ENCODE results near the gene SH2D4B.

The SH2D4B gene

DNA sequence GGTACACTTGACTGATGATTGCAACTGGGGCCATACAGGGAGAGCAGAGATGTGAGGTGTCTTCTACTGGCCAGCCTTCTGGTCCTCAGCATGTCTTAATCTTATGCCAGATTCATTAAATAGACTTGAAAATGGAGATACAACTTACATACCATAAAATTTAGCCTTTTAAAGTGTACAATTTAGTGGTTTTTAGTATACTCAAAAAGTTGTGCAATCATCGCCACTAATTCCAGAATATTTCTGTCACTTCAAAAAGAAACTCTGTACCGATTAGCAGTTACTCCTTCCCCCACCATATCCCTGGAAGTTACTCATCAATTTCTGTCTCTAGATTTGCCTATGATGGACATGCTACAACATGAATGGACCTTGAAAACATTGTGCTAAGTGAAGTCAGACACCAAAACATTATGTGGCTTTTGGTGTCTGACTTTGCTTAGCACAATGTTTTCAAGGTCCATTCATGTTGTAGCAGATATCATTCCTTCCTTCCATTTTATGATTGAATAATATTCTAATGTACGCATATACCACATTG lies 53.0 kb downstream of the SH2D4B start:
- DNase-seq (ENCODE audit: low spot score) = no peak

- peak; percentile 45 for DNase-seq (ENCODE audit: low spot score)
These were observed 58.9 kb downstream of the SH2D4B start for GRCh38 chr10:80596391-80597257.

DNA sequence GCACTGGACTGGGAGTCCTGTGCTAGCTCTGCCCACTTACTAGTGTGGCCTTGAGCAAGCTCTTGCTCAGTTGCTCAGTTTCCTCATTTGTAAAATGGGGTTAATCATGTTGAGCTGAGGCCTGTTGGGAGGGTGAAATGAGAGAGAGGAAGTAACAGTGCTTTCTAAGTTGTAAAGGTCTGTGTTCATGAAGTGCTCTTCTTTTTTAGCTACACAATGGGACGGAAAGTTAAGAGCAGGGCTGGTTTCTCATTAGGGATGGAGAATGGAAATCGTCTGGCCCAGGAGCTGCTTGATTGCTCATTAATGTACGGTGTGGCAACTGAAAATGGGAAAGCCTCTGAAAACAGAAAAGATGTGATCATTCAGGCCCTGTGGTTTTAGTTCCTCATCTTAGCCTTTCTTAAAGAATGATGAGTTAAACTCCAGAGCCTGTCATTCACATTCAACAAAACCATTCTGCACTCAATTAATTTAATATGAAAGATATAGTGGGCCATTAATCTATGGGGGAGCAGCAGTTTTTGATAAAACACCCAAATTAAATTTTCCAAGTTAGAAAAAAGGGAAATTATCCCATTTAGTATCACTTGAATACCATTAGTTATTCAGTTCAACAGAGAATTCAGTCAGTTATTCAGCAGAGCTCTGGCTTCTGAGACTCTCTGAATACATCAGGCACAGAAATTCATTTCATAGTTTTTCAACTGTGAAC lies 60.5 kb downstream of the SH2D4B start:
- DNase-seq (ENCODE audit: low spot score) = no peak

DNA sequence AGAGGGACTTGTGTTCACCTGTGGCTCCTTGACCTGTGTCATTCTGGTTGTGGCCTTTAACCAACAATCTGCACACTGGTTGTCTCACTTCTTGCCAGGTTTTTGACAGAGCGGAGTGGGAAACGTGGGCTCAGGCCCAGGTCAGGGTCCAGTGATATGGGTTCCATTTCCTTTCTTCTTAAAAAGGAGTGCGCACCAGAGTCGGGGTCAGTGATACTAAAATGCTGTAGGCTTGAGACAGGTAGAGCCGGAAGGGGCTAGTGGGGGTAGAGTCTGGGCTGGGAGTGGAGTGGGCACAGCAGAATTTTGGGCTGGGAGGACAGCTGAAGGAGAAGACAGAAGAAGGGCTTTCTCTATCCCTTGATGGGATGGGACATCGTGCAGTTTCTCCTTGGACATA lies 61.2 kb downstream of the SH2D4B start:
- DNase-seq (ENCODE audit: low spot score) = no peak

DNA sequence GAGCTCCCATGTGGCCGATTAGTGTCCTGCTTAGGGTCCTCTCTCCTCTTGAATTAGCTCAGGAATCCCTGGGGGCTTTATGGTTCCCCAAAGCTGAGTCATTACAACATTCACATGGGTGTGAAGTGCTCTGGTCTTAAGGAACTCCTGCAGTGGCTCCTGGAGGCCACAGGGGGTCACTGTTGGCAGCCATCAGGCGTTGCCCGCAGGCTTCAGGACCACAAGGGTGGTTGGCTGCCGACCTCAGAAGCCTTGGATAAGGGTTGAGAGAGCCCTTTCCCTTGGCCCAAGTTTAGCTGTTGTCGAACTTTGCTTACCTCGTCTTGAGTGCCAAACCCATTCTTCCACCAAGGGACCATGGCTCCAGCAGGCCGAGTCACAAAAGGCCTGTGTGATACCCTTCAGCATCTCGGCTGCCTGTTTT lies 61.7 kb downstream of the SH2D4B start:
- peak; percentile 50 for DNase-seq (ENCODE audit: low spot score)

GRCh38 chr10:80600256-80600655 lies 62.6 kb downstream of the SH2D4B start:
- DNase-seq (ENCODE audit: low spot score) = no peak

GRCh38 chr10:80602881-80603280 lies 65.2 kb downstream of the SH2D4B start:
- no peak for DNase-seq (ENCODE audit: low spot score)

- no peak for DNase-seq (ENCODE audit: low spot score)
These were observed 65.8 kb downstream of the SH2D4B start for GRCh38 chr10:80603516-80603915.

GRCh38 chr10:80608706-80609105 lies 71.0 kb downstream of the SH2D4B start:
- DNase-seq (ENCODE audit: low spot score) = no peak

- DNase-seq (ENCODE audit: low spot score) = no peak
These were observed 71.6 kb downstream of the SH2D4B start for GRCh38 chr10:80609331-80609730.

GRCh38 chr10:80611481-80612185 lies 73.9 kb downstream of the SH2D4B start:
- DNase-seq (ENCODE audit: low spot score) = no peak

DNA sequence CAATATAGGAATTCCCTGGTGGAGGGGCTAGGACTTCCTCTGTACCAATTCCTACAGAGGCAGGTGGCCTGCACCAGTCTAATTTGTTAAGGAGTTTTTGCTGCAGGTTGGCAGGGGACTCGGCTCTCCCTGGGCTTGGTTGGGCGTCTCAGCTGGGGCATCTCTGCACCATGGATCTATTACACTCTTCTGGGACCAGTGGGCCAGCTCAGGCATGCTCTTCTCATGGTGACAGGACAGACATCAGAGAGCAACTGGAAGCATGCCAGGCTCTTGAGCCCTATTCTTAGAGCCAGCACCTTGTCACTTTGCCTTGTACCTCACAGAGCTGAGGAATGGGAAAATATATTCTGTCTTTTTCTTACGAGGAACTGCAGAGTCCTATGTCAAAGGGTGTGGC lies 74.6 kb downstream of the SH2D4B start:
- no peak for DNase-seq (ENCODE audit: low spot score)

DNA sequence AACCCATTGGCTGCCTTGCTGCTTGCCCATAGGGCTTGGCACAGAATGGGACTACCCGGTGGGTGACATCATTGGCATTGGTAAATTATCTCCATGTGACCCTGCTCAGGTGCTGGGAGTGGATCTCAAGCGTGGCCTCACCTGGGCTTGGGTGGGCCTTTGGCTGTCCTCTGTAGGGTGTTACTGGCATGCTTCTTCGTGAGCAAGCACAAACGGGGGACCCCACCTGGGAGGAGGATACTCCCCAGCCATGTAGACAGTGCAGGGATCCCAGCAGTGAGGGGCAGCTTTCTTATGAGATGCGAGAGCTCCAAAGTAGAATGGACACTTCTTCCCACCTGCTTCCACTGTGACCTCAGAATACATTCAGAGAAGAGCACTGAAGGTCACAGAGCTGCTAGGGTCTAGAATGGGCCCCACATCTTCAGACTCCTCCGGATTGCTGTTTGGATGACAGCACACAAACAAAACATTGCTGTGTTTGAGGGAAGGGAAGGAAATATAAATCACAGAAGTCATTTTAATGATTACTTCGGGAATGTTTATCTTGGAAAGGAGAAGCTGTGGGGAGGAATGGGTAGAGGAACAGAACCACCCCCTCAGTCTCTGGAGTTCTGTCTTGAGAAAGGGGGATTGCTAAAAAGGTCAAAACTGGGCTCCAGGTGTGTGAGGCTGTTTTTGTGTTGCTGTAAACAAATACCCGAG lies 75.9 kb downstream of the SH2D4B start:
- no peak for DNase-seq (ENCODE audit: low spot score)

GRCh38 chr10:80614576-80615416 lies 77.1 kb downstream of the SH2D4B start:
- DNase-seq (ENCODE audit: low spot score) = no peak

DNA sequence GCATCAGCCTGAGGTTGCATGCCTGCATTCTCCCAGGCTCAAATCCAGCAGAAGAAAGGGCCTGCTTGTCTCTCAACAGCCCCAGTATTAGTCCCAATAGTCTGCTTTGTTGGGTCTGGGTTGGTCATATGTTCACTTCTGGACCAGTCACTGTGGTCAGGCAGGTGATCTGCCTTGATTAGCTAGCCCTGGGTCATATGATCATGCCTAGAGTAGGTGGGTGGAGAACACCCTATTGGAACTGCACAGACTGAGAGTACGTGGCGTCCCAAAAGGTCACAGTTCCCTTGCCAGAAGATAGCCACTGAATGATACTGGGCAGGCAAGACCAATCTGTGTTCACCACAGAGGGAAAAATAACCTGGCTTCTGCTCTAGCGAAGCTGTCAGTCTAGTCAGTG lies 80.1 kb downstream of the SH2D4B start:
- no peak for DNase-seq (ENCODE audit: low spot score)

GRCh38 chr10:80619036-80619435 lies 81.3 kb downstream of the SH2D4B start:
- no peak for DNase-seq (ENCODE audit: low spot score)

GRCh38 chr10:80622153-80622552 lies 84.5 kb downstream of the SH2D4B start:
- no peak for DNase-seq (ENCODE audit: low spot score)

DNA sequence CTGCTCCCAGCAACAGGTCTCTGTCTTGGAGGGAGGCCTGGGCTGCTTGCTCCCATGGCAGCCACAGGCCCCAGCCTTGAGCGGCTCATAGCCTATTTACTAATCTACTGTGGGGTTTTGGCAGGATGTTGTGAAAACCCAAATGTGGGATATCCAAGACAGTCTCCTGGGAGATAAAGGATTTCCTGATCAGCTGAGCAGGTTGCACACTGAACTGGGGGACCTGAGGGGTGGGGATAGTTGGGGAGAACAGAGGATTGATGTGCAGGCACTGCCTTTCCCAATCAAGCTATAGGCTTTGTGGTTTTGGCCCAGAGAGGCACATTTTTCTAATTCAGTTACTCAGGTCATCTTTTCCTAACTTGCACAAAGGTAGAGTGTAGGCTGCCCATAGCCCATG lies 92.6 kb downstream of the SH2D4B start:
- DNase-seq (ENCODE audit: low spot score) = no peak

GRCh38 chr10:80632742-80633141 lies 95.0 kb downstream of the SH2D4B start:
- DNase-seq (ENCODE audit: low spot score) = no peak

DNA sequence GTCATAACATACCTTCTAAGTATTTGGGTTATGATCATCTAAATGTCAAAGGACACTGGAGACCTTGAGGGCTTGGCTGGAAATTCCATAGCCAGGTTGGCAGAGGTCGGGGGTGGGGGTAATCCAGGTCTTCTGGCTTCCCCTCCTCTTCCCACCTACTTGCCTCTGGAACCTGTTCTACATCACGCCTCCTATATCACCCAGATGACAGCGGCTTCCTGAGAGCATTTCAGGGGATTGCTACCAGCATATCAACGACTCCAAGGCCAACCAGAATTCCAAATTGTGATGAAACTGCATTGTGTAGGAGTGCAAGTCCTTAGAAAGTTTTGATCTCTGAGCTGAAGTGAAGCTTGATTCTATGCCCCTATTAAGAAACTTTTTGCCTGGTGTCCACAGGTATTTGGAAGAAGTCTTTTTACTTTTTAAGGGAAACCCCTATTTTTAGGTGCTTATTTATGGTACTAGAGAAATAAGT lies 95.7 kb downstream of the SH2D4B start:
- no peak for DNase-seq (ENCODE audit: low spot score)

DNA sequence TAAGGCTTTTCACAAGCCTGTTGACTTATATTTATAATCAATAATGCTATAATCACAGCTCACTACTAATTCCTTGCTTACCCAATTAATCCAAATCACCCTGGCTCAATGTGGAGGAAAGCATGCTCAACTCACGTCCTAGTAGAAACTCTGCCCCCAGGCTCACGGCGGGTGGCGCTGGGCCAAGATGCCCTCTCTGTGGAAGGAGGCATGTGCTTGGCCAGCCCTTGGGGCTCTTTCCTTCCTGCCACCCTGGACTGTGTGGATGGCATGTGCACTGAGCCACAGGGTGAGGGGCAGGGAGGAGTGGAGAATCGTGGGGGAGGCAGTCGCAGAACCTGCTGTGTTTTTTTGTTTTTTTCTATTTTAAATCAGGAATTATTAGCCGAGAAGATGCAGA lies 96.2 kb downstream of the SH2D4B start:
- no peak for DNase-seq (ENCODE audit: low spot score)
